ENCODE data around the gene PPP1R14D.
A peak's percentile ranks its signal among the peaks of the same experiment; 100 is the strongest.

Gene PPP1R14D

DNA sequence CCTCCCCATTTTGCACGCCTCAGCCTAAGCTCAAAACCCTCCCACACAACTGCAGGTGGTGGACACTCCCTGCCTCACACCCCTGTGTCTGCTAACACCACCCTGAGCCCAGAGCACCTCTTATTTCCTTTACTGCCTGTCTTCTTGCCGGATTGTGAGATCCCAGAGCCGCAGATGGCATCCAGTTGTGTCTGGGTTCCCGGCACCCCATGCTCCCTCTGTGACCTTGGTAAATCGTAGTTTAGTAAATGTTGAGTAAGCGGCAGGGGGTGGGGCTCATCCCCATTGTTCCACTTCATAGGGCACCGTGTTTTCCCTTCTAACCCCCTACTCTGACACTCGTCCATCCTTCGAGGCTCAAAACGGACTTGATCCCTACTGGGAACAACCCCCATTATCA is 30.2 kb upstream of the PPP1R14D start:
- TF ChIP-seq CTCF (conservative IDR thresholded peaks at IDR 0.05; ENCODE audit: low read length), result no peak
- H3K4me3 ChIP-seq (ENCODE audit: low read length), result no peak overlapping the region
- no peak for DNase-seq (ENCODE audit: low read depth)

GRCh38 chr15:40857601-40858341 is 29.3 kb upstream of the PPP1R14D start:
- H3K4me3 ChIP-seq (ENCODE audit: low read length), result no peak overlapping the region
- peak; percentile 98 for TF ChIP-seq CTCF (conservative IDR thresholded peaks at IDR 0.05; ENCODE audit: low read length)
- DNase-seq (ENCODE audit: low read depth), result peak; percentile 44

GRCh38 chr15:40856746-40857145 is 28.2 kb upstream of the PPP1R14D start:
- TF ChIP-seq CTCF (conservative IDR thresholded peaks at IDR 0.05; ENCODE audit: low read length), result no peak
- no peak for DNase-seq (ENCODE audit: low read depth)
- no peak overlapping the region for H3K4me3 ChIP-seq (ENCODE audit: low read length)

GRCh38 chr15:40855706-40856234 is 27.3 kb upstream of the PPP1R14D start:
- H3K4me3 ChIP-seq (ENCODE audit: low read length), result no peak overlapping the region
- no peak for DNase-seq (ENCODE audit: low read depth)
- no peak for TF ChIP-seq CTCF (conservative IDR thresholded peaks at IDR 0.05; ENCODE audit: low read length)

- no peak overlapping the region for H3K4me3 ChIP-seq (ENCODE audit: low read length)
- DNase-seq (ENCODE audit: low read depth), result no peak
- TF ChIP-seq CTCF (conservative IDR thresholded peaks at IDR 0.05; ENCODE audit: low read length), result no peak
These were observed 25.7 kb upstream of the PPP1R14D start for GRCh38 chr15:40854161-40854560.

DNA sequence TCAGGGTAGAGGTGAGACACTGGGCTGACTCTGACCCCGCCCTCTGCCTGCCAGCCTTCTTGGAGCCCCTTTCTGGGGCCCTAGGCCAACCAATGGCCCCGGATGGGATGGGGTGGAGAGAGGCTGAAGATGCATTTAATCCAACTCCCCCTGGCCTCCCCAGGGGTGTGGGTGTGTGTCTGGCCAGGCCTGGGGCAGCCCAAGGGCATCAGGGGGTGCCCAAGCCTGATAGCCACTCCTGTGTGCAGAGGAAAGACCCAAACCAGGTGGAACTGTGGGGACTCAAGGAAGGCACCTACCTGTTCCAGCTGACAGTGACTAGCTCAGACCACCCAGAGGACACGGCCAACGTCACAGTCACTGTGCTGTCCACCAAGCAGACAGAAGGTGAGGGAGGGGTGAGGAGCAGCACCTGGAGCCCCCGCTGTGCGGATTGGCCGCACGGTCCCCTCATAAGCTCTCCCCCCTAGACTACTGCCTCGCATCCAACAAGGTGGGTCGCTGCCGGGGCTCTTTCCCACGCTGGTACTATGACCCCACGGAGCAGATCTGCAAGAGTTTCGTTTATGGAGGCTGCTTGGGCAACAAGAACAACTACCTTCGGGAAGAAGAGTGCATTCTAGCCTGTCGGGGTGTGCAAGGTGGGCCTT is 24.9 kb upstream of the PPP1R14D start:
- no peak for TF ChIP-seq CTCF (conservative IDR thresholded peaks at IDR 0.05; ENCODE audit: low read length)
- DNase-seq (ENCODE audit: low read depth), result no peak
- no peak overlapping the region for H3K4me3 ChIP-seq (ENCODE audit: low read length)

- no peak overlapping the region for H3K4me3 ChIP-seq (ENCODE audit: low read length)
- no peak for DNase-seq (ENCODE audit: low read depth)
- no peak for TF ChIP-seq CTCF (conservative IDR thresholded peaks at IDR 0.05; ENCODE audit: low read length)
These were observed 24.0 kb upstream of the PPP1R14D start for GRCh38 chr15:40852529-40852928.
